IPS-18a (cell line): Measurements from ENCODE around the gene ZNF831.
A peak's percentile ranks its signal among the peaks of the same experiment; 100 is the strongest.

ENCODE experiments used
- H3K27ac ChIP-seq: one replicate; pipeline ENCODE4 v1.5.1; 2013; ENCODE audit warnings: low read length
- H3K27me3 ChIP-seq: one replicate; pipeline ENCODE4 v1.6.1; 2013; ENCODE audit warnings: mild to moderate bottlenecking, low read length; ENCODE audit not compliant: control insufficient read depth, insufficient read depth
- H3K36me3 ChIP-seq: one replicate; pipeline ENCODE4 v1.6.1; 2013; ENCODE audit warnings: low read depth, low read length; ENCODE audit not compliant: control insufficient read depth
- H3K4me1 ChIP-seq: one replicate; pipeline ENCODE4 v1.6.1; 2013; ENCODE audit warnings: low read depth, low read length; ENCODE audit not compliant: control insufficient read depth
- H3K4me3 ChIP-seq: one replicate; pipeline ENCODE4 v1.5.1; 2013; ENCODE audit warnings: low read length
- H3K9ac ChIP-seq: one replicate; pipeline ENCODE4 v1.6.1; 2013; ENCODE audit warnings: mild to moderate bottlenecking, low read length, moderate library complexity
- H3K9me3 ChIP-seq: one replicate; pipeline ENCODE4 v1.6.1; 2013; ENCODE audit warnings: low read depth, low read length; ENCODE audit not compliant: control insufficient read depth

ZNF831 gene

GRCh38 chr20:59246691-59247400 lies 83.2 kb downstream of the ZNF831 start:
- Histone ChIP-seq H3K27me3 (no peaks in the 10 kb centered on the region), H3K9ac (no peak overlapping the region), H3K9me3 (no peaks in the 10 kb centered on the region), H3K4me3 (no peak overlapping the region), H3K36me3 (no peaks in the 10 kb centered on the region), H3K27ac (no peak overlapping the region), H3K4me1 (peaks cover 17% of the 10 kb centered on the region)

- H3K27ac ChIP-seq: no peak overlapping the region
- H3K9ac ChIP-seq: no peak overlapping the region
- H3K4me1 ChIP-seq: peaks cover 15% of the 10 kb centered on the region
- no peak overlapping the region for H3K4me3 ChIP-seq
- H3K9me3 ChIP-seq: no peaks in the 10 kb centered on the region
- no peaks in the 10 kb centered on the region for H3K27me3 ChIP-seq
- no peaks in the 10 kb centered on the region for H3K36me3 ChIP-seq
These were observed 84.4 kb downstream of the ZNF831 start for GRCh38 chr20:59247731-59248684.

- H3K27ac ChIP-seq: no peak overlapping the region
- no peaks in the 10 kb centered on the region for H3K36me3 ChIP-seq
- H3K4me1 ChIP-seq: peaks cover 8% of the 10 kb centered on the region
- H3K4me3 ChIP-seq: no peak overlapping the region
- no peak overlapping the region for H3K9ac ChIP-seq
- H3K27me3 ChIP-seq: no peaks in the 10 kb centered on the region
- no peaks in the 10 kb centered on the region for H3K9me3 ChIP-seq
These were observed 86.7 kb downstream of the ZNF831 start for GRCh38 chr20:59250293-59250692.

GRCh38 chr20:59253325-59253724 lies 89.7 kb downstream of the ZNF831 start:
- peaks cover 4% of the 10 kb centered on the region for H3K4me1 ChIP-seq
- H3K36me3 ChIP-seq: no peaks in the 10 kb centered on the region
- no peak overlapping the region for H3K9ac ChIP-seq
- no peaks in the 10 kb centered on the region for H3K9me3 ChIP-seq
- H3K27me3 ChIP-seq: no peaks in the 10 kb centered on the region
- no peak overlapping the region for H3K27ac ChIP-seq
- no peak overlapping the region for H3K4me3 ChIP-seq

GRCh38 chr20:59253779-59254319 lies 90.2 kb downstream of the ZNF831 start:
- H3K27me3 ChIP-seq: no peaks in the 10 kb centered on the region
- no peak overlapping the region for H3K27ac ChIP-seq
- no peaks in the 10 kb centered on the region for H3K36me3 ChIP-seq
- peaks cover 4% of the 10 kb centered on the region for H3K4me1 ChIP-seq
- H3K9me3 ChIP-seq: no peaks in the 10 kb centered on the region
- no peak overlapping the region for H3K4me3 ChIP-seq
- no peak overlapping the region for H3K9ac ChIP-seq

GRCh38 chr20:59255256-59255655 lies 91.6 kb downstream of the ZNF831 start:
- Histone ChIP-seq H3K9me3 (no peaks in the 10 kb centered on the region), H3K27ac (no peak overlapping the region), H3K4me3 (no peak overlapping the region), H3K36me3 (no peaks in the 10 kb centered on the region), H3K9ac (no peak overlapping the region), H3K27me3 (peaks cover 5% of the 10 kb centered on the region), H3K4me1 (peaks cover 4% of the 10 kb centered on the region)

GRCh38 chr20:59258221-59258621 lies 94.6 kb downstream of the ZNF831 start:
- no peaks in the 10 kb centered on the region for H3K9me3 ChIP-seq
- H3K4me1 ChIP-seq: peaks cover 4% of the 10 kb centered on the region
- H3K9ac ChIP-seq: no peak overlapping the region
- H3K4me3 ChIP-seq: no peak overlapping the region
- H3K27ac ChIP-seq: no peak overlapping the region
- no peaks in the 10 kb centered on the region for H3K36me3 ChIP-seq
- H3K27me3 ChIP-seq: peaks cover 5% of the 10 kb centered on the region

- no peaks in the 10 kb centered on the region for H3K4me1 ChIP-seq
- no peaks in the 10 kb centered on the region for H3K36me3 ChIP-seq
- H3K27me3 ChIP-seq: peaks cover 5% of the 10 kb centered on the region
- no peaks in the 10 kb centered on the region for H3K9me3 ChIP-seq
- H3K9ac ChIP-seq: no peak overlapping the region
- H3K27ac ChIP-seq: no peak overlapping the region
- no peak overlapping the region for H3K4me3 ChIP-seq
These were observed 96.3 kb downstream of the ZNF831 start for GRCh38 chr20:59259946-59260345.

GRCh38 chr20:59265298-59265697 lies 101.7 kb downstream of the ZNF831 start:
- Histone ChIP-seq H3K27me3 (peaks cover 18% of the 10 kb centered on the region), H3K4me3 (no peak overlapping the region), H3K9me3 (no peaks in the 10 kb centered on the region), H3K4me1 (peaks cover 21% of the 10 kb centered on the region), H3K9ac (no peak overlapping the region), H3K27ac (no peak overlapping the region), H3K36me3 (no peaks in the 10 kb centered on the region)

- peaks cover 21% of the 10 kb centered on the region for H3K4me1 ChIP-seq
- H3K4me3 ChIP-seq: peak overlapping the region; percentile 36
- H3K27ac ChIP-seq: no peak overlapping the region
- H3K36me3 ChIP-seq: no peaks in the 10 kb centered on the region
- H3K9ac ChIP-seq: no peak overlapping the region
- H3K9me3 ChIP-seq: no peaks in the 10 kb centered on the region
- H3K27me3 ChIP-seq: peaks cover 20% of the 10 kb centered on the region
These were observed 105.2 kb downstream of the ZNF831 start for GRCh38 chr20:59268870-59269269.

- H3K9ac ChIP-seq: no peak overlapping the region
- H3K27me3 ChIP-seq: peaks cover 20% of the 10 kb centered on the region
- peaks cover 21% of the 10 kb centered on the region for H3K4me1 ChIP-seq
- H3K9me3 ChIP-seq: no peaks in the 10 kb centered on the region
- H3K27ac ChIP-seq: no peak overlapping the region
- peak overlapping the region; percentile 36 for H3K4me3 ChIP-seq
- no peaks in the 10 kb centered on the region for H3K36me3 ChIP-seq
These were observed 105.9 kb downstream of the ZNF831 start for GRCh38 chr20:59269411-59270025.
